ENCODE measurements around the gene FAM193B. TPM values are rescaled to one million over a fixed set of nuclear protein-coding genes. Genes with fewer than 3 reads are reported as not detected.

The FAM193B gene
- total and polyA plus RNA-seq, 2 donors (not counting 1 experiment from before 2014, with no cell fraction given): 227 to 301 TPM

- no peak overlapping the region for H2AFZ ChIP-seq (ENCODE audit: insufficient read depth, low read depth, low read length, poor library complexity, severe bottlenecking)
- H3K9me3 ChIP-seq (ENCODE audit: control extremely low read depth in 1 of 3, control insufficient read depth in 2 of 3, insufficient read depth in 1 of 3, low read length in 2 of 3): no peaks in the 10 kb centered on the region
- ChIA-PET POLR2A (interaction anchor here (0.6 kb wide), 1 partner anchor 107 kb away, joined by 3 read pairs; no protein-coding TSS in a partner anchor), CTCF (interaction anchor here (0.9 to 2.1 kb wide), 5 partner anchors 9 to 99 kb away, joined by 3 to 11 read pairs (median 5); no protein-coding TSS in a partner anchor)
- peaks cover 0 to 8% of the 10 kb centered on the region in 2 experiments for H3K36me3 ChIP-seq (replicated peaks in 1 of 2; ENCODE audit: control extremely low read depth in 1 of 2, control insufficient read depth in 1 of 2, extremely low read depth in 1 of 2, insufficient read depth in 2 of 2, low read length in 1 of 2)
- H3K4me3 ChIP-seq (ENCODE audit: control extremely low read depth in 1 of 5, extremely low read depth in 1 of 5, insufficient read depth in 1 of 5, low read depth in 2 of 5, low read length in 4 of 5): no peak overlapping the region
- TF ChIP-seq CTCF (IDR thresholded peaks at IDR 0.05) (no peak), EZH2 (IDR thresholded peaks at IDR 0.05; ENCODE audit: borderline replicate concordance, insufficient read depth, low read depth, low read length, poor library complexity, severe bottlenecking) (no peak)
- H3K27ac ChIP-seq (ENCODE audit: low read length in 2 of 2): no peak overlapping the region
- Mint-ChIP-seq H3K4me3 (no peak overlapping the region), H3K27ac (no peak overlapping the region), H3K27me3 (no peaks in the 10 kb centered on the region), H3K9me3 (ENCODE audit: insufficient read depth) (no peaks in the 10 kb centered on the region), H3K4me1 (peaks cover 14% of the 10 kb centered on the region)
- ATAC-seq (ENCODE audit: low read depth) (no peak), DNase-seq (no peak)
- intact Hi-C loops (cut with micrococcal nuclease): no loop called here
- no peak overlapping the region for H3K9ac ChIP-seq (ENCODE audit: low read length)
- H3K79me2 ChIP-seq (ENCODE audit: control insufficient read depth, insufficient read depth, low read length): peaks cover 3% of the 10 kb centered on the region
- H3K4me1 ChIP-seq (ENCODE audit: control insufficient read depth in 2 of 2, insufficient read depth in 2 of 2, low read length in 2 of 2): peaks cover 6 to 9% of the 10 kb centered on the region in 2 donors
- 89% methylated on average over 21 of the region's 26 CpGs for WGBS (ENCODE audit: insufficient coverage)
- no peaks in the 10 kb centered on the region for H4K20me1 ChIP-seq (ENCODE audit: control insufficient read depth, insufficient read depth, low read length, poor library complexity, severe bottlenecking)
- no peak overlapping the region for H3K4me2 ChIP-seq (replicated peaks; ENCODE audit: low read depth, low read length, poor library complexity, severe bottlenecking)
- no peaks in the 10 kb centered on the region for H3K27me3 ChIP-seq (replicated peaks in 1 of 4; ENCODE audit: control extremely low read depth in 1 of 4, control insufficient read depth in 3 of 4, insufficient read depth in 4 of 4, low read length in 3 of 4)
These were observed 65.1 kb downstream of the FAM193B start for GRCh38 chr5:177489119-177489716.

GRCh38 chr5:177487975-177488374 lies 66.4 kb downstream of the FAM193B start:
- Mint-ChIP-seq H3K4me3 (no peak overlapping the region), H3K27me3 (no peaks in the 10 kb centered on the region), H3K4me1 (peaks cover 2% of the 10 kb centered on the region), H3K27ac (no peak overlapping the region), H3K9me3 (ENCODE audit: insufficient read depth) (no peaks in the 10 kb centered on the region)
- no peak for DNase-seq
- Histone ChIP-seq H3K9me3 (ENCODE audit: control extremely low read depth in 1 of 3, control insufficient read depth in 2 of 3, insufficient read depth in 1 of 3, low read length in 2 of 3) (no peaks in the 10 kb centered on the region), H3K27ac (ENCODE audit: low read length in 2 of 2) (no peak overlapping the region), H2AFZ (ENCODE audit: insufficient read depth, low read depth, low read length, poor library complexity, severe bottlenecking) (no peak overlapping the region), H3K4me3 (ENCODE audit: control extremely low read depth in 1 of 5, extremely low read depth in 1 of 5, insufficient read depth in 1 of 5, low read depth in 2 of 5, low read length in 4 of 5) (no peak overlapping the region), H4K20me1 (ENCODE audit: control insufficient read depth, insufficient read depth, low read length, poor library complexity, severe bottlenecking) (no peaks in the 10 kb centered on the region), H3K36me3 (replicated peaks in 1 of 2; ENCODE audit: control extremely low read depth in 1 of 2, control insufficient read depth in 1 of 2, extremely low read depth in 1 of 2, insufficient read depth in 2 of 2, low read length in 1 of 2) (peaks cover 0 to 8% of the 10 kb centered on the region in 2 experiments), H3K9ac (ENCODE audit: low read length) (no peak overlapping the region), H3K4me1 (ENCODE audit: control insufficient read depth in 2 of 2, insufficient read depth in 2 of 2, low read length in 2 of 2) (no peaks in the 10 kb centered on the region), H3K27me3 (replicated peaks in 1 of 4; ENCODE audit: control extremely low read depth in 1 of 4, control insufficient read depth in 3 of 4, insufficient read depth in 4 of 4, low read length in 3 of 4) (no peaks in the 10 kb centered on the region), H3K4me2 (replicated peaks; ENCODE audit: low read depth, low read length, poor library complexity, severe bottlenecking) (no peak overlapping the region), H3K79me2 (ENCODE audit: control insufficient read depth, insufficient read depth, low read length) (peaks cover 3% of the 10 kb centered on the region)
- POLR2A ChIA-PET: no interaction called here
- WGBS (ENCODE audit: insufficient coverage): 87% methylated on average over 7 of the region's 15 CpGs
- ATAC-seq (ENCODE audit: low read depth): no peak
- CTCF ChIA-PET: interaction anchor here (2.1 kb wide), 1 partner anchor 14 kb away, joined by 11 read pairs; no protein-coding TSS in a partner anchor
- TF ChIP-seq CTCF (IDR thresholded peaks at IDR 0.05) (no peak), EZH2 (IDR thresholded peaks at IDR 0.05; ENCODE audit: borderline replicate concordance, insufficient read depth, low read depth, low read length, poor library complexity, severe bottlenecking) (no peak)
- intact Hi-C loops (cut with micrococcal nuclease): no loop called here
